Neural cell (in vitro differentiated cells): ENCODE data around the gene CAP2. TPM values are rescaled to one million over a fixed set of nuclear protein-coding genes. Genes with fewer than 3 reads are reported as not detected.

Experiments
- H2AFZ ChIP-seq: fragments of 200-600, 300-800 bp; sonication (generic), shearing (Covaris generic); 2 replicates; pipeline ENCODE4 v1.6.0; 2014; ENCODE audit warnings: low read depth, mild to moderate bottlenecking, antibody characterized with exemption, low read length, moderate library complexity
- H3F3A ChIP-seq: fragments of 200-600 bp; shearing (Covaris generic); 2 replicates; pipeline ENCODE4 v1.6.1; 2016; ENCODE audit warnings: mild to moderate bottlenecking, moderate library complexity, mixed read lengths, antibody characterized with exemption, low read length; ENCODE audit not compliant: insufficient read depth, poor library complexity, severe bottlenecking
- H3K27ac ChIP-seq: fragments of 200-600, 300-800 bp; sonication (generic), shearing (Covaris generic); 2 replicates; pipeline ENCODE4 v1.5.1; 2014; ENCODE audit warnings: mild to moderate bottlenecking, low read length, moderate library complexity
- H3K27me3 ChIP-seq: fragments of 300-800, 200-600 bp; sonication (generic), shearing (Covaris generic); 2 replicates; pipeline ENCODE4 v1.6.0; 2014; ENCODE audit warnings: mild to moderate bottlenecking, low read depth, low read length, moderate library complexity; ENCODE audit not compliant: insufficient read depth
- H3K36me3 ChIP-seq: fragments of 300-800, 200-600 bp; sonication (generic), shearing (Covaris generic); 2 replicates; pipeline ENCODE4 v1.5.1; 2014; ENCODE audit warnings: mild to moderate bottlenecking, antibody characterized with exemption, low read length, moderate library complexity; ENCODE audit not compliant: insufficient read depth
- H3K4me2 ChIP-seq: fragments of 300-800, 200-600 bp; sonication (generic), shearing (Covaris generic); 2 replicates; pipeline ENCODE4 v1.6.0; 2014; ENCODE audit warnings: mild to moderate bottlenecking, low read length
- H3K4me3 ChIP-seq: fragments of 300-800, 200-600 bp; sonication (generic), shearing (Covaris generic); 2 replicates; pipeline ENCODE4 v1.5.1; 2014; ENCODE audit warnings: mild to moderate bottlenecking, low read length, moderate library complexity
- H3K79me2 ChIP-seq: fragments of 200-600 bp; shearing (Covaris generic); replicated peaks from 2 replicates; pipeline ENCODE4 v1.6.0; 2014; ENCODE audit warnings: mild to moderate bottlenecking, low read length, moderate library complexity; ENCODE audit not compliant: insufficient read depth
- H3K9ac ChIP-seq: fragments of 300-800, 200-600 bp; sonication (generic), shearing (Covaris generic); 2 replicates; pipeline ENCODE4 v1.6.1; 2016; ENCODE audit warnings: mild to moderate bottlenecking, low read length, mixed read lengths
- H3K9me2 ChIP-seq: fragments of 200-600 bp; shearing (Covaris generic); 2 replicates; pipeline ENCODE4 v1.6.1; 2016; ENCODE audit warnings: mild to moderate bottlenecking, low read length, mixed read lengths; ENCODE audit not compliant: insufficient read depth
- H3K9me3 ChIP-seq: fragments of 200-600, 300-800 bp; sonication (generic), shearing (Covaris generic); 2 replicates; pipeline ENCODE4 v1.6.1; 2016; ENCODE audit warnings: mild to moderate bottlenecking, mixed run types, low read length, moderate library complexity, mixed read lengths
- H4K20me1 ChIP-seq: fragments of 200-600 bp; shearing (Covaris generic); 2 replicates; pipeline ENCODE4 v1.6.1; 2016; ENCODE audit warnings: mild to moderate bottlenecking, mixed run types; ENCODE audit not compliant: insufficient read depth
- EP300 ChIP-seq: fragments of 450-650 bp; conservative IDR thresholded peaks from 2 replicates; pipeline ENCODE4 v1.6.1; 2014; ENCODE audit warnings: antibody characterized with exemption, mild to moderate bottlenecking, moderate library complexity; ENCODE audit not compliant: poor library complexity, severe bottlenecking
- EZH2 ChIP-seq: fragments of 200-600, 300-800 bp; shearing (Covaris generic), sonication (generic); IDR thresholded peaks from 2 replicates; pipeline ENCODE4 v1.6.1; 2014; ENCODE audit warnings: antibody characterized with exemption, low read length, borderline replicate concordance, mild to moderate bottlenecking; ENCODE audit not compliant: insufficient read depth, poor library complexity, severe bottlenecking
- MXI1 ChIP-seq: fragments of 450-650 bp; conservative IDR thresholded peaks from 2 replicates; pipeline ENCODE4 v1.6.1; 2014; ENCODE audit warnings: antibody characterized with exemption, mild to moderate bottlenecking; ENCODE audit not compliant: poor library complexity, severe bottlenecking
- POLR2AphosphoS5 ChIP-seq: IDR thresholded peaks from 2 replicates; pipeline ENCODE4 v1.6.1; 2012
- RAD21 ChIP-seq: fragments of 450-650 bp; conservative IDR thresholded peaks from 2 replicates; pipeline ENCODE4 v1.6.1; 2014; ENCODE audit warnings: antibody characterized with exemption, mild to moderate bottlenecking, moderate library complexity
- REST ChIP-seq: IDR thresholded peaks from 2 replicates; pipeline ENCODE4 v1.6.1; 2012; ENCODE audit warnings: borderline replicate concordance
- SMC3 ChIP-seq: fragments of 450-650 bp; conservative IDR thresholded peaks from 2 replicates; pipeline ENCODE4 v1.6.1; 2014; ENCODE audit warnings: antibody characterized with exemption, mild to moderate bottlenecking, moderate library complexity; ENCODE audit not compliant: poor library complexity
- TAF1 ChIP-seq: IDR thresholded peaks from 2 replicates; pipeline ENCODE4 v1.6.1; 2012; ENCODE audit warnings: low read depth
- polyA plus RNA-seq: library from polyadenylated mRNA; depleted of rRNA; stranded (reverse); fragments of >200 nt; gene quantifications from 2 replicates; pipeline ENCODE4 v1.2.3, GENCODE V29; 2014
- TF ChIP-seq, protein P1 (sequence below): fragments of 450-650 bp; IDR thresholded peaks from 2 replicates; pipeline ENCODE4 v1.5.1; 2014; ENCODE audit warnings: antibody characterized with exemption, mild to moderate bottlenecking, moderate library complexity; ENCODE audit not compliant: poor library complexity, severe bottlenecking

CAP2 gene
- polyA plus RNA-seq, 1 donor from 2014 or later = 13.4 TPM

DNA sequence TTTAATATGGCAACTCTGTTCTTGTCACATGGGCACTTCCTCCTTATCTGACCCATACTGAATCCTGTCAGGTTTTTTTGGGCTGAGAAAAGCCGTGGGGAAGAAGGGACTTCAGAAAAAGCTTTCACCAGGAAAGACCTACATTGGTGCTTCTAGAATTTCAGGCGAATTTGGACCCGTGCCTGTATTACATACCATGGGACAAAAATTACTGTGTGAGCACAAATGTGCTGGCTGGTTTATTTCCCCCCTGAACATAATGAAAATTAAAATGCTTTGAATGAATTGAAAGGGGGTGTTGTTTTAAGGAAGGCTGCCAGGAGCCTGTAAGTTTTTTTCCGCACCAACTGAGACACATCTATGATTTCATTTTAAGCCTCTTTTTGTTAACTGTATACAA lies 29.6 kb downstream of the CAP2 start:
- no peaks in the 10 kb centered on the region for H3K79me2 ChIP-seq
- H3K4me3 ChIP-seq = no peak overlapping the region
- H4K20me1 ChIP-seq = no peaks in the 10 kb centered on the region
- no peak overlapping the region for H3K4me2 ChIP-seq
- no peaks in the 10 kb centered on the region for H3K9me2 ChIP-seq
- TF ChIP-seq EZH2 (no peak), EP300 (no peak), SMC3 (no peak), RAD21 (no peak), REST (no peak), TAF1 (no peak), MXI1 (no peak), POLR2AphosphoS5 (no peak)
- TF ChIP-seq, protein P1, sequence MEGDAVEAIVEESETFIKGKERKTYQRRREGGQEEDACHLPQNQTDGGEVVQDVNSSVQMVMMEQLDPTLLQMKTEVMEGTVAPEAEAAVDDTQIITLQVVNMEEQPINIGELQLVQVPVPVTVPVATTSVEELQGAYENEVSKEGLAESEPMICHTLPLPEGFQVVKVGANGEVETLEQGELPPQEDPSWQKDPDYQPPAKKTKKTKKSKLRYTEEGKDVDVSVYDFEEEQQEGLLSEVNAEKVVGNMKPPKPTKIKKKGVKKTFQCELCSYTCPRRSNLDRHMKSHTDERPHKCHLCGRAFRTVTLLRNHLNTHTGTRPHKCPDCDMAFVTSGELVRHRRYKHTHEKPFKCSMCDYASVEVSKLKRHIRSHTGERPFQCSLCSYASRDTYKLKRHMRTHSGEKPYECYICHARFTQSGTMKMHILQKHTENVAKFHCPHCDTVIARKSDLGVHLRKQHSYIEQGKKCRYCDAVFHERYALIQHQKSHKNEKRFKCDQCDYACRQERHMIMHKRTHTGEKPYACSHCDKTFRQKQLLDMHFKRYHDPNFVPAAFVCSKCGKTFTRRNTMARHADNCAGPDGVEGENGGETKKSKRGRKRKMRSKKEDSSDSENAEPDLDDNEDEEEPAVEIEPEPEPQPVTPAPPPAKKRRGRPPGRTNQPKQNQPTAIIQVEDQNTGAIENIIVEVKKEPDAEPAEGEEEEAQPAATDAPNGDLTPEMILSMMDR = no peak
- H2AFZ ChIP-seq = no peak overlapping the region
- no peak overlapping the region for H3K27ac ChIP-seq
- H3K9ac ChIP-seq = no peak overlapping the region
- H3F3A ChIP-seq = no peaks in the 10 kb centered on the region
- no peaks in the 10 kb centered on the region for H3K36me3 ChIP-seq
- no peaks in the 10 kb centered on the region for H3K9me3 ChIP-seq
- H3K27me3 ChIP-seq = no peaks in the 10 kb centered on the region

DNA sequence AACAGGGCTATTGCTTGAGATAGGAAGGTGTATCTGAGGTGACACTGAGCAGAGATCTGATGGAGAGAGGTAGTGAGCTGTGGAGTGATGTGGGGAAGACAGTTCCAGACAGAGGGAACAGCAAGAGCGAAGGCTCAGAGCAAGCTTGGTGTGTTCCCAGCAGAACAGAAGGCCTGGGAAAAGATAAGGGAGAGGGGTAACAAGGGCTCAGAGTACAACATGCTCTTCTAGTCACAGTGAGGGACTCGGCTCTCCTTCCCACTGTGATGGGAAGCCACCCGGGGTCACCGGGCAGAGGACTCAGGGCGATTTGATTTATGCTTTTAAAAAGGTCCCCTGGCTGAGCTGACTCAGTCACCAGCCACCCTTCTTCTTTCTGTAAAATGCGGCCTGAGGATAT lies 33.7 kb downstream of the CAP2 start:
- no peaks in the 10 kb centered on the region for H3K79me2 ChIP-seq
- H3K27ac ChIP-seq = no peak overlapping the region

More for the DNA sequence above, 33.7 kb downstream of the CAP2 start:
- H3K36me3 ChIP-seq = no peaks in the 10 kb centered on the region
- no peaks in the 10 kb centered on the region for H4K20me1 ChIP-seq
- H3K27me3 ChIP-seq = no peaks in the 10 kb centered on the region
- H3K4me3 ChIP-seq = no peak overlapping the region
- H3K9ac ChIP-seq = no peak overlapping the region
- no peaks in the 10 kb centered on the region for H3K9me2 ChIP-seq
- H2AFZ ChIP-seq = no peak overlapping the region
- H3K4me2 ChIP-seq = no peak overlapping the region
- no peaks in the 10 kb centered on the region for H3F3A ChIP-seq
- TF ChIP-seq SMC3 = no peak
- no peak for TF ChIP-seq REST
- no peak for TF ChIP-seq TAF1
- TF ChIP-seq EZH2 = no peak
- no peak for TF ChIP-seq MXI1
- TF ChIP-seq EP300 = no peak
- no peak for TF ChIP-seq RAD21
- TF ChIP-seq, protein P1 = no peak
- no peak for TF ChIP-seq POLR2AphosphoS5
- no peaks in the 10 kb centered on the region for H3K9me3 ChIP-seq
